Liver (tissue), 9 donors: Measurements from ENCODE around the gene BCL2. TPM values are rescaled to one million over a fixed set of nuclear protein-coding genes. Genes with fewer than 3 reads are reported as not detected.

Experiments
- DNase-seq: peaks from one replicate; pipeline ENCODE4 v3.0.0-alpha.2; 2017; ENCODE audit warnings: low spot score
- H3K27ac ChIP-seq, 2 donors: one replicate each; pipeline ENCODE4 v1.7.0; 2013; ENCODE audit warnings: inconsistent platforms in 2 of 2, low read length in 2 of 2, control low read depth in 1 of 2, low read depth in 1 of 2, mild to moderate bottlenecking in 1 of 2
- H3K27me3 ChIP-seq, 4 donors: one replicate each; pipeline versions ENCODE4 v1.6.1 to v1.7.0; 2013; ENCODE audit warnings: low read length in 3 of 4, inconsistent platforms in 1 of 4, mild to moderate bottlenecking in 1 of 4, moderate library complexity in 1 of 4; ENCODE audit not compliant: control insufficient read depth in 4 of 4, insufficient read depth in 4 of 4
- H3K36me3 ChIP-seq, 4 donors: one replicate each; pipeline versions ENCODE4 v1.6.1 to v1.7.0; 2013; ENCODE audit warnings: low read length in 3 of 4, mild to moderate bottlenecking in 3 of 4, low read depth in 1 of 4, moderate library complexity in 1 of 4; ENCODE audit not compliant: control insufficient read depth in 4 of 4, insufficient read depth in 3 of 4
- H3K4me1 ChIP-seq, 4 donors: one replicate each; pipeline versions ENCODE4 v1.6.1 to v1.7.0; 2013; ENCODE audit warnings: low read length in 3 of 4, mild to moderate bottlenecking in 3 of 4, moderate library complexity in 1 of 4; ENCODE audit not compliant: control insufficient read depth in 4 of 4, insufficient read depth in 4 of 4
- H3K4me3 ChIP-seq, 3 donors: one replicate each; pipeline versions ENCODE4 v1.6.1 to v1.7.0; 2013; ENCODE audit warnings: low read length in 3 of 3, control low read depth in 1 of 3, low read depth in 1 of 3, mild to moderate bottlenecking in 1 of 3
- H3K9ac ChIP-seq, 2 donors: one replicate each; pipeline ENCODE4 v1.7.0; 2013; ENCODE audit warnings: low read length in 2 of 2, mild to moderate bottlenecking in 2 of 2, moderate library complexity in 2 of 2, control low read depth in 1 of 2, low read depth in 1 of 2
- H3K9me3 ChIP-seq, 4 donors: one replicate each; pipeline versions ENCODE4 v1.6.1 to v1.7.0; 2013; ENCODE audit warnings: low read length in 3 of 4; ENCODE audit not compliant: control insufficient read depth in 4 of 4
- CTCF ChIP-seq: fragments of 150-350 bp; IDR thresholded peaks from 2 replicates; pipeline ENCODE4 v1.5.1; 2017; ENCODE audit warnings: improper control_type of control experiment, low read depth, low read length; ENCODE audit not compliant: missing input control
- GABPA ChIP-seq, 2 donors: IDR thresholded peaks in 1 of 2; conservative IDR thresholded peaks in 1 of 2; 2 replicates each; pipeline ENCODE4 v1.6.1; 2016; ENCODE audit warnings: antibody characterized with exemption in 2 of 2, mild to moderate bottlenecking in 1 of 2, moderate library complexity in 1 of 2
- HNF4A ChIP-seq, 2 donors: conservative IDR thresholded peaks; 2 replicates each; pipeline ENCODE4 v1.6.1; 2016; ENCODE audit warnings: antibody characterized with exemption in 2 of 2, mild to moderate bottlenecking in 2 of 2
- NR2F2 ChIP-seq: IDR thresholded peaks from 2 replicates; pipeline ENCODE4 v1.6.1; 2016; ENCODE audit warnings: antibody characterized with exemption
- RAD21 ChIP-seq, 2 donors: IDR thresholded peaks; 2 replicates each; pipeline ENCODE4 v1.6.1; 2016; ENCODE audit warnings: antibody characterized with exemption in 2 of 2, mild to moderate bottlenecking in 2 of 2
- REST ChIP-seq: IDR thresholded peaks from 2 replicates; pipeline ENCODE4 v1.6.1; 2016; ENCODE audit warnings: antibody characterized with exemption, mild to moderate bottlenecking
- TAF1 ChIP-seq: conservative IDR thresholded peaks from 2 replicates; pipeline ENCODE4 v1.6.1; 2016; ENCODE audit warnings: antibody characterized with exemption, mild to moderate bottlenecking
- YY1 ChIP-seq: IDR thresholded peaks from 2 replicates; pipeline ENCODE4 v1.6.1; 2016; ENCODE audit warnings: antibody characterized with exemption, mild to moderate bottlenecking
- WGBS: extraction: QIAGEN DNeasy Blood & Tissue Kit; methylation state at CpG from one replicate; pipeline ENCODE4 v1.1.7; 2013; 5-methylcytosine and 5-hydroxymethylcytosine counted together
- polyA plus RNA-seq, 2 donors: library from polyadenylated mRNA; stranded (reverse) in 1 of 2; unstranded in 1 of 2; fragments of 200-250 nt in 1 of 2; fragments of >200 nt in 1 of 2; fragmentation: Nextera tagmentation in 1 of 2; extraction: Ambion mirVana in 1 of 2; gene quantifications; one replicate each; pipeline versions ENCODE4 v1.2.1 to v1.2.3, GENCODE V29; 2013 to 2015
- total RNA-seq, 2 donors: library from RNA; depleted of rRNA; stranded (reverse); fragments of >200 nt; gene quantifications; one replicate each; pipeline ENCODE4 v1.2.3, GENCODE V29; 2014
- donor health status: healthy.
- donor health status: healthy.
- donor health status: healthy.
- donor health status: healthy.
- donor health status: healthy.

The BCL2 gene
- total and polyA plus RNA-seq, 4 donors = 0.40 to 3.9 (median 1.4) TPM

GRCh38 chr18:63321291-63321690 lies 1.7 kb upstream of the BCL2 start:
- TF ChIP-seq GABPA (IDR thresholded peaks at IDR 0.05 in 1 of 2, conservative IDR thresholded peaks at IDR 0.05 in 1 of 2) = no peak
- no peak for TF ChIP-seq RAD21 (IDR thresholded peaks at IDR 0.05)
- H3K9ac ChIP-seq = no peak overlapping the region
- no peak overlapping the region for H3K4me3 ChIP-seq
- WGBS = 88% methylated on average over 9 of the region's 9 CpGs
- no peaks in the 10 kb centered on the region for H3K9me3 ChIP-seq
- no peaks in the 10 kb centered on the region for H3K36me3 ChIP-seq
- DNase-seq = no peak
- H3K4me1 ChIP-seq = peaks cover 3 to 20% (median 10%) of the 10 kb centered on the region in 4 donors
- no peaks in the 10 kb centered on the region for H3K27me3 ChIP-seq
- no peak overlapping the region for H3K27ac ChIP-seq

GRCh38 chr18:63320975-63321265 lies 1.4 kb upstream of the BCL2 start:
- DNase-seq = no peak
- TF ChIP-seq HNF4A (conservative IDR thresholded peaks at IDR 0.05) = no peak
- peak overlapping the region; percentile 52 to 69 for H3K27ac ChIP-seq
- no peaks in the 10 kb centered on the region for H3K36me3 ChIP-seq
- peak overlapping the region in 1 of 2 donors; percentile 43 for H3K9ac ChIP-seq
- no peaks in the 10 kb centered on the region for H3K27me3 ChIP-seq
- no peaks in the 10 kb centered on the region for H3K9me3 ChIP-seq
- H3K4me3 ChIP-seq = peak overlapping the region; percentile 47 to 91 (median 56)
- WGBS = 24% methylated on average over 16 of the region's 16 CpGs
- peaks cover 3 to 20% (median 10%) of the 10 kb centered on the region in 4 donors for H3K4me1 ChIP-seq

GRCh38 chr18:63320123-63320974 lies 780 bp upstream of the BCL2 start:
- Histone ChIP-seq H3K27me3 (no peaks in the 10 kb centered on the region), H3K36me3 (no peaks in the 10 kb centered on the region), H3K9ac (peak overlapping the region; percentile 33 to 43), H3K4me1 (peaks cover 3 to 20% (median 10%) of the 10 kb centered on the region in 4 donors), H3K9me3 (no peaks in the 10 kb centered on the region), H3K27ac (peak overlapping the region; percentile 52 to 69), H3K4me3 (peak overlapping the region; percentile 47 to 91 (median 56))
- peak; percentile 70 for DNase-seq
- TF ChIP-seq CTCF (peak; percentile 26), YY1 (no peak), TAF1 (no peak), REST (no peak), NR2F2 (no peak)
- WGBS = 1% methylated on average over 92 of the region's 92 CpGs
